ENCODE data around the gene WT1.
"Not testable (repeated sequence)": the region's sequence is repeated elsewhere in the genome, so short reads cannot be mapped to it uniquely, and the experiment has no call there.

Gene WT1

DNA sequence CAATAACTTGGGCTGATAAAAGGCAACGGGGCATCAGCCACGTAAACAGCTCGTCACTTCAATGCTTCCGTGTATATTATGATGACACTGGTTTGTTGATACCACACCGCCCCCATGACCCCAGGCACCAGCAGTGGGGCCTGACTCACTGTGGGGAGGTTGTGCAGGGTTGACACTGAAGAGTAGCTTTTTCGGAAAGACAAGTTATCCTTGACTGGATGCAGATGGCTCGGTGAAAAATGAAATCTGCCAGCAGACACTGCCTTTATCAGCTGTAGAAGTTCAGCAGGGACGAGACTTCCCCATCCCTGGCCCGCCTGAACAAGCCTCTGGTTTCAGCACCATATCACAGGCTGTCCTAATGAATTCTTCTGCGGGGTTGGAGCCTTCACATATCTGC lies 55.6 kb downstream of the WT1 start:
- TF ChIP-seq, protein P1, sequence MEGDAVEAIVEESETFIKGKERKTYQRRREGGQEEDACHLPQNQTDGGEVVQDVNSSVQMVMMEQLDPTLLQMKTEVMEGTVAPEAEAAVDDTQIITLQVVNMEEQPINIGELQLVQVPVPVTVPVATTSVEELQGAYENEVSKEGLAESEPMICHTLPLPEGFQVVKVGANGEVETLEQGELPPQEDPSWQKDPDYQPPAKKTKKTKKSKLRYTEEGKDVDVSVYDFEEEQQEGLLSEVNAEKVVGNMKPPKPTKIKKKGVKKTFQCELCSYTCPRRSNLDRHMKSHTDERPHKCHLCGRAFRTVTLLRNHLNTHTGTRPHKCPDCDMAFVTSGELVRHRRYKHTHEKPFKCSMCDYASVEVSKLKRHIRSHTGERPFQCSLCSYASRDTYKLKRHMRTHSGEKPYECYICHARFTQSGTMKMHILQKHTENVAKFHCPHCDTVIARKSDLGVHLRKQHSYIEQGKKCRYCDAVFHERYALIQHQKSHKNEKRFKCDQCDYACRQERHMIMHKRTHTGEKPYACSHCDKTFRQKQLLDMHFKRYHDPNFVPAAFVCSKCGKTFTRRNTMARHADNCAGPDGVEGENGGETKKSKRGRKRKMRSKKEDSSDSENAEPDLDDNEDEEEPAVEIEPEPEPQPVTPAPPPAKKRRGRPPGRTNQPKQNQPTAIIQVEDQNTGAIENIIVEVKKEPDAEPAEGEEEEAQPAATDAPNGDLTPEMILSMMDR (conservative IDR thresholded peaks at IDR 0.05; ENCODE audit: low read depth), result no peak
- no peak overlapping the region for H3K27ac ChIP-seq
- CTCF ChIA-PET, result no interaction called here
- no peak for DNase-seq (ENCODE audit: low spot score)
- POLR2A ChIA-PET (ENCODE audit: low non-redundant PET), result no interaction called here

DNA sequence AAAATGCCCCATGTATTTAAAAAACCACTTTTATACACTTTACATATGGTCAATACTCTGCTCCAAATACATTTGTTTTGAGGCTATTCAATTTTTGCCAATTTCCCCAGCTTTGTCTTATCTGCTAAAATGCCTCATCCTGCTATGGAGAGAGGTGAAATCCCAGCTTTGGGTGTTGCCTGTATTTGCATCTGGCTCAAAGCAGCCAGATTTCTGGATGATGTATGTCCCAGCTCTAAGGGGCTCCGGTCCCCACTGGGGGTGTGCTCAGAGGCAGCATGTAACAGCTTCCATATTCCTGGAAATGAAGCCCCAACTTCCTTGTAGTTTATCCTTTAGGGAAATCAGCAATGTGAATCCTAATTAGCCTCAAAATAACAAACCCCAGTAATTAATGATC lies 59.5 kb downstream of the WT1 start:
- POLR2A ChIA-PET (ENCODE audit: low non-redundant PET), result no interaction called here
- TF ChIP-seq, protein P1 (conservative IDR thresholded peaks at IDR 0.05; ENCODE audit: low read depth), result no peak
- no peak overlapping the region for H3K27ac ChIP-seq
- DNase-seq (ENCODE audit: low spot score), result no peak
- CTCF ChIA-PET, result interaction anchor here (0.7 kb wide), 1 partner anchor 350 kb away, joined by 6 read pairs; no protein-coding TSS in a partner anchor

DNA sequence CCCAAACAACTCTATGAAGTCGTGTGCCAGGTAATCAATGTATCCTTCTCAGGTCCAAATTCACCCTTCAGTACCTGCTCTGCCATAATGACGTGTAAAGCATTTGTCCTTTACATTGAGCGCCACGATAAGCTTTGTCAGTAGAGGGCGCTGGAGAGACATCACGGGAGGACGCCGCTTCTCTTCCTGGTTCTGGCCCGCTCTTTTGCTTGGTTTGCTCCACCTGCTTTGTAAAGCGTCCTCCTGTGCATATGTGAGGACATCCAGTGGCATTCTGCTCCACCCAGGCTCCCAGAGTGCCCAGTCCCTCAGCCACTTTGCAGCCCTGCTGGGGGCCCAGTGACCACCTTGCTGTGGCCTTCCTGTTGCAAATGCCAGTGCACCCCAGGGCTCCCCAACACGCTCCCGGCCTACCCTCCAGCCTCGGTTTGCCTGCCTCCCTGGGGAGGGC lies 61.1 kb downstream of the WT1 start:
- CTCF ChIA-PET, result interaction anchor here (0.7 kb wide), 1 partner anchor 595 kb away, joined by 7 read pairs; no protein-coding TSS in a partner anchor
- POLR2A ChIA-PET (ENCODE audit: low non-redundant PET), result no interaction called here
- TF ChIP-seq, protein P1 (conservative IDR thresholded peaks at IDR 0.05; ENCODE audit: low read depth), result peak; percentile 31
- no peak for DNase-seq (ENCODE audit: low spot score)
- H3K27ac ChIP-seq, result no peak overlapping the region

DNA sequence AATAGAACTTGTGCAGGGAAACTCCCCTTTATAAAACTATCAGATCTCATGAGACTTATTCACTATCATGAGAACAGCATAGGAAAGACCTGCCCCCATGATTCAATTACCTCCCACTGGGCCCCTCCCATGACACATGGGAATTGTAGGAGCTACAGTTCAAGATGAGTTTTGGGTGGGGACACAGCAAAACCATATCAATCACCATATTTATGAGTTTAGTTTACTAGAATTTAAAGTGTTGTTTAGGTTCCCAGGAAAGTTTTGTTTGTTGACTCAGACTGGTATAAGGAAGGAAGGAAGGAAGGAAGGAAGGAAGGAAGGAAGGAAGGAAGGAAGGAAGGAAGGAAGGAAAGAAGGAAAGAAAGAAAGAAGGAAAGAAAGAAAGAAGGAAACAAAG lies 65.4 kb downstream of the WT1 start:
- POLR2A ChIA-PET (ENCODE audit: low non-redundant PET); DNase-seq (ENCODE audit: low spot score); CTCF ChIA-PET; H3K27ac ChIP-seq: not testable (repeated sequence)

DNA sequence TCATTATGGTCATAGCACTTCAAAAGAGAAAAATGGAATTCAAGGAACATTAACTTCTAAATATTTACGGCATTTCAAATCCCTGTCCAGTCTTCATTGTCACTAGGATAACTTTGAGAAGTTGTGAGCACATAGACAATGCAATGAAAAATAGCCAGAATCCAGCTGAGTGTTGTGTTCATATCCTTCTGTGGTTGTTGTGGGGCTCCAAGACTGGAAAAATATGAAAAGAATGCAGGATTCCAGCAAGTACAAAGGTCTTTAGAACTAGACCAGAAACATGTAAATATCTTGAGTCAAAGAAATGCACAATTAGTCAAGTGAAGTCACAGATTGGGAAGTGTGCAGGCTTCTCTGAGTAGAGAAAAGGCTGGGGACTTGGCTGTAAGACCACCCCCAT lies 68.7 kb downstream of the WT1 start:
- POLR2A ChIA-PET (ENCODE audit: low non-redundant PET), result no interaction called here
- TF ChIP-seq, protein P1 (conservative IDR thresholded peaks at IDR 0.05; ENCODE audit: low read depth), result no peak
- CTCF ChIA-PET, result no interaction called here
- DNase-seq (ENCODE audit: low spot score), result no peak
- no peak overlapping the region for H3K27ac ChIP-seq

DNA sequence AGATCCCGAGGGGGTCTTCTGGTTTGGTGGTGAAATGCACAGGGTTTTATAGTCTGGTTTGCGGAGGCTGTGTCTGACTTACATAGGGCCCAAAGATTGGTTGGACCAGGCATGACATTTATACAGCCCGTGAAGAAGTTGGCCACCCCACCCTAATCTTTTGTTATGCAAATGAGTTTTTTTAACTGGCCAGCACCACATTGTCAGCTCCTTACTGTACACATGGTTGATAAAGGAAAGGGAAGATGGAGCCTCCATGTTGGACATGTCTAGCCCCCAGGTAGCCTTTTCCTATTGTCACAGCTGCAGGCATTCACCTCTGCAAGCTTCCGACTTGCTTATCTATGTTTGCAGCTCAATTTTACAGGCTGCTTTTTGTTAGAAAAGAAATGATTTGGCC lies 70.1 kb downstream of the WT1 start:
- TF ChIP-seq, protein P1 (conservative IDR thresholded peaks at IDR 0.05; ENCODE audit: low read depth), result no peak
- CTCF ChIA-PET, result interaction anchor here (0.6 kb wide), 1 partner anchor 1225 kb away, joined by 3 read pairs; no protein-coding TSS in a partner anchor
- POLR2A ChIA-PET (ENCODE audit: low non-redundant PET), result no interaction called here
- DNase-seq (ENCODE audit: low spot score), result no peak
- no peak overlapping the region for H3K27ac ChIP-seq

DNA sequence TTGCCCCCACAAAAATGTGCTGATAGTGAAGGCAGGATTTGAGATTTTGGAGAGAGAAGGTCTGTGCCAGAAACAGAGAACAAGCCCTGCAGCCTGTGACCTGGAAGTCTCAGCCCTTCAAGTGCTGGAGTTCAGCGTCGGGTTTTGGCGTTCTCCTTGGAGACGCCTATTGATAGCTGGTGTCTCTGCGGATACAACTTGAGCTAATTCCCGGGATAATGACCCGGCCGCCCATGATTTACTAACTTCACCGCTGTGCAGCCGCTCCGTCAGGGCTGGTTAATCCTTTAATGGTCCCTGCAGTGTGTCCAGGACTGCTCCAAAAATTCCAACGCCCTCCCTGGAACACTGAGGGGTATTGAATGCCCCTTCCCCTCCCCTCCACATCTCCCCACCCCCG lies 76.6 kb downstream of the WT1 start:
- CTCF ChIA-PET, result no interaction called here

More for the DNA sequence above, 76.6 kb downstream of the WT1 start:
- TF ChIP-seq, protein P1 (conservative IDR thresholded peaks at IDR 0.05; ENCODE audit: low read depth), result no peak
- no peak for DNase-seq (ENCODE audit: low spot score)
- POLR2A ChIA-PET (ENCODE audit: low non-redundant PET), result no interaction called here
- H3K27ac ChIP-seq, result no peak overlapping the region

Data from RWPE1 (cell line).